Bronchial epithelial cell (primary cell): ENCODE data around the gene MME. TPM values are rescaled to one million over a fixed set of nuclear protein-coding genes. Genes with fewer than 3 reads are reported as not detected.

ENCODE experiments used
- DNase-seq: peaks from one replicate; pipeline ENCODE4 v3.0.0-alpha.2; 2010; ENCODE audit warnings: low read depth
- FAIRE-seq: peaks from 2 replicates; lab custom pipeline; 2011; peaks lifted over from hg19 to GRCh38; lab: Jason Lieb, UNC
- H3K27me3 ChIP-seq: 2 replicates; pipeline ENCODE4 v1.5.1; 2011; ENCODE audit warnings: low read length; ENCODE audit not compliant: control insufficient read depth, insufficient read depth
- H3K36me3 ChIP-seq: 2 replicates; pipeline ENCODE4 v1.5.1; 2011; ENCODE audit warnings: low read length; ENCODE audit not compliant: control insufficient read depth, insufficient read depth
- H3K4me3 ChIP-seq: 2 replicates; pipeline ENCODE4 v1.5.1; 2011; ENCODE audit warnings: mild to moderate bottlenecking, low read depth, low read length, control low read depth
- CTCF ChIP-seq: IDR thresholded peaks from 2 replicates; pipeline ENCODE4 v1.5.1; 2011; ENCODE audit warnings: mild to moderate bottlenecking, moderate library complexity, low read length, control low read depth, inconsistent platforms; ENCODE audit not compliant: insufficient read depth, severe bottlenecking
- total RNA-seq: library from RNA; depleted of rRNA; stranded (reverse); fragments of >200 nt; gene quantifications from 2 replicates; pipeline ENCODE4 v1.2.1, GENCODE V29; 2014

Gene MME
- total RNA-seq, 1 donor from 2014 or later: 25.3 TPM

GRCh38 chr3:155159301-155159700 lies 79.2 kb downstream of the MME start:
- no peaks in the 10 kb centered on the region for H3K27me3 ChIP-seq
- H3K36me3 ChIP-seq: no peaks in the 10 kb centered on the region
- no peak for TF ChIP-seq CTCF
- no peak overlapping the region for H3K4me3 ChIP-seq
- FAIRE-seq (no peak), DNase-seq (no peak)

DNA sequence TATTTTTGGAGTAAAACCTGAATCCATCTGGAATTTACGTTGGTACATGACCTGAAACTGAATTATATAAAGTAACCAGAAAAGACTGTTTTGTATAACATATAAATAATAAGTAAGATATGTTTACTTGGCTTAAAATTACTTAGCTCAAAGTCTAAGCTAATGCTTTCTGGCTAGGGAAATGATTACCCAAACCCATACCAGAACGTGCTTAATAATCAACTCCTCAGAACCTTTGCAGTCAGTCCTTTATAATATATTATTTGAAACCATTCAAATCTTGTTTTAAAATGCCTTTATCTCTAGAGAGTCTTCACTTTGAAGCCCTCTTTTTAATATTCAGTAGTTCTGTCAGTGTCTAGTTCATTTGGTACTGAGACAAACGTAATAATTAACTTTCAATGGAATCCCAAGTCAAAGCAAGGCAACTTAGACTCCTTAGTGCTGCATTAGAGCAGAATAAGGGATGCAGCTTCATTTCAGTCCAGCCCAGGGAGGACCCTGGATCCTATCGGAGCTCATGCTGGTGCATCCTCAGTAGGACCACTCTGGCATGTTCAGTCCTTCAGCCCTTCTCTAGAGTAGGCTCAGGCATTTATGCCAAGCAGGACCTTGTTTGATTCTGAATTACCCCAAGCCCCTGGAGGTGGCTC lies 81.6 kb downstream of the MME start:
- no peak overlapping the region for H3K4me3 ChIP-seq
- no peak for DNase-seq
- H3K27me3 ChIP-seq: no peaks in the 10 kb centered on the region
- TF ChIP-seq CTCF: no peak
- no peak for FAIRE-seq
- no peaks in the 10 kb centered on the region for H3K36me3 ChIP-seq

DNA sequence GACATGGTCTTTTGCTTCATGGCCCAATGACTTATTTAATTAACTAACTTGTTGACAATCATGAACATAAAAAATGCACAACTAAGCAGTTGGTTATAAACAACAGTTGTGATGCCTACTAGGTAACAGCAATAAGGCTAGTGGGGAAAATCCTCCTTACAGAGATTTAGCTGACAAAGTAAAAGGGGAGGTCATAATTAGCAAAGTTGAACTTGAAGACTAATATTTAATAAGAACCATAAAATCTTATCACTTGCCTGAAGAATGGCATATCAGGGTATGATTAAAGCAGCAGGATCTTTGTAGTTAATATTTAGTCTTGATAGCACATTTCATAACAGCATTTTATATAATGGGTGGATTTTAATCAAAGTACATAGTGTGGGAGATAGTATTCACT lies 84.2 kb downstream of the MME start:
- H3K4me3 ChIP-seq: no peak overlapping the region
- no peak for TF ChIP-seq CTCF
- DNase-seq: no peak

DNA sequence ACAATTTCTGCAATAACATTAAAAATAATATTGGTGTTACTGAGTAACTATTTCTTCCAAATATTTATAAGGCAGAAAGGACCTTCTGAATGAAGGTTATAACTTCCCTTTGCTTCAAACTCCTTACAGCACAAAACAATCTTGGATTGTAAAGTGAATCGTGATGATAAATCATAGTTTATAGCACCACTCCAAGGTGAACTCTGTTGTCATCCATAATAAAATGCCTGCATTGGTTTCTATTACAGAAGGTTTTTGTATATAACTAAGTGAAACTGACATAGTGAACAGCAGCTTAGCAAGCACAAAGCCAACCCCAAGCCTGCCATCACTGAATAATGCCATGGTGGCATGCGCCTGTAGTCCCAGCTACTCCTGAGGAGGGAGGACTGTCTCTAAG lies 86.3 kb downstream of the MME start:
- DNase-seq (no peak), FAIRE-seq (no peak)
- no peak overlapping the region for H3K4me3 ChIP-seq
- no peaks in the 10 kb centered on the region for H3K36me3 ChIP-seq
- no peak for TF ChIP-seq CTCF
- no peaks in the 10 kb centered on the region for H3K27me3 ChIP-seq

More for the DNA sequence above, 84.2 kb downstream of the MME start:
- Histone ChIP-seq H3K36me3 (no peaks in the 10 kb centered on the region), H3K27me3 (no peaks in the 10 kb centered on the region)
- no peak for FAIRE-seq

DNA sequence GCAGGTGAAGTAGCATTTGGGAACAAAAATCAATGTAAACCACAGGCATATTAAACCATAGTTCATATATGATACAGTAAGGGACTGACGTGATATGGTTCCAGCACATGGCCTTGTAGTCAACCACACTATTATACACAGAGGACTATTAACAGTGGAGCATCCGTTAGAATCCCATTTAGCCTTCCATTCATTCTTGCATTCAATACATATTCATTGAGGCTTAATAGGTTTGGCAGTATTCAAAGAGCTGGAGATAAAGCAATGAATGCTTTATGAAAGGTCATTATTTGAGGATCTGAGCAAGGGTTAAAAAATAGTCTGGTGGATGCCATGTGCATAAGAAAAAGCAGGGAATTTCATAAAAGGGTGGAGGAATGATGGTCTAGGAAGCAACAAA lies 89.1 kb downstream of the MME start:
- Histone ChIP-seq H3K27me3 (no peaks in the 10 kb centered on the region), H3K4me3 (no peak overlapping the region), H3K36me3 (no peaks in the 10 kb centered on the region)
- FAIRE-seq: no peak
- TF ChIP-seq CTCF: no peak
- DNase-seq: no peak

DNA sequence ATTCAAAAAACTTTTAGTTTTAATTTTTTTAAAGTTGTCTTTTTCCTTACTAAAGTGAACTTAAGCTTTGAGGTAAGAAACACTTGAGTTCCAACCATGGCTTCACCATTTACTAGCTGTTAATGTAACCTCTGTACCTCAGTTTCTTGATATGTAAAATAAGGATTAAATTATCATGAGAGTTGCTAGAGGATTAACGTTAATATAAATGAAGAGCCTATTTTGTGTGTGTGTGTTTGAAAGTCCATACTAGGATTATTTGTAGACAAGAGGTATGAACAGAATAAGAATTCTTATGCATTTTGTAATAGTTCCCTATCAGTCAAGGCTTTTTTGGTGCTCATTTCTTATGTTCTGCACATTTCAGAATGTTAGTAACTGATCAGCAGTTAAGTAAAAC lies 93.7 kb downstream of the MME start:
- H3K36me3 ChIP-seq: no peaks in the 10 kb centered on the region
- no peak overlapping the region for H3K4me3 ChIP-seq
- no peak for DNase-seq
- no peak for FAIRE-seq
- no peaks in the 10 kb centered on the region for H3K27me3 ChIP-seq
- no peak for TF ChIP-seq CTCF
